GM12892 (cell line): ENCODE measurements around the gene ECE1.

Experiments used
- POLR2AphosphoS5 ChIP-seq: IDR thresholded peaks from 2 replicates; pipeline ENCODE4 v1.6.1; 2011; ENCODE audit warnings: low read depth, low read length, control low read depth
- TAF1 ChIP-seq: IDR thresholded peaks from 2 replicates; pipeline ENCODE4 v1.6.1; 2011; ENCODE audit warnings: low read depth, mild to moderate bottlenecking, control low read depth, low read length, borderline replicate concordance

GRCh38 chr1:21289127-21289526 is 1.1 kb downstream of the ECE1 start:
- TF ChIP-seq TAF1 (no peak), POLR2AphosphoS5 (no peak)
